Measurements from ENCODE around the gene SYNGR2.

DNA sequence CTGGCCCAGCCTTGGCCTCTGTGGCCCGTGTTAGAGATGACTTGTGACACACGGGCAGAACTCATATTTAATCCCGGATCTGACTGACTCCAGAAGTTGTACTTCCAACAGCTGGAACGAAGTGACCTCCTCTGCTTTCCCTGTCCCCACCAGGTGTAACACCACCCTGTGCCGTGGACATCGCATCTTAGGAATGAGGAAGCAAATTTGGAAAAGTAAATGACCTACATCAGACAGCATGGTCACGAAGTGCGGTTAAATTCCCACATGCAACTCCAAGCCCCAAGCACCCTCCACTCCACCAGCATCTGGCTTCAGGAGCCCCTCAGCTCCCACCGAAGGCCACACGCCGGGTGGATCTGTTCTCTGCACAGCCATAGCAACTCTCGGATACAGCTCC lies 15.5 kb downstream of the SYNGR2 start:
- TF ChIP-seq POLR2AphosphoS5 (IDR thresholded peaks at IDR 0.05; ENCODE audit: borderline replicate concordance, low read depth, low read length) (no peak), EZH2 (IDR thresholded peaks at IDR 0.05) (no peak), FOXP2 (optimal IDR thresholded peaks at IDR 0.05; ENCODE audit: control extremely low read depth, extremely low read length, insufficient read depth) (no peak)
